Heart left ventricle (tissue), 16 donors: ENCODE measurements around the gene CDC42EP3. TPM values are rescaled to one million over a fixed set of nuclear protein-coding genes. Genes with fewer than 3 reads are reported as not detected.

Source experiments
- ATAC-seq, 4 donors: fragments of 200-7000 bp; cut with Tn5 transposase; one replicate each; pipeline ENCODE4 v1.9.1; 2020 to 2022; ENCODE audit warnings: moderate library complexity in 4 of 4, mild to moderate bottlenecking in 3 of 4, moderate number of reproducible peaks in 1 of 4
- DNase-seq, 5 donors: peaks; one replicate each; pipeline ENCODE4 v3.0.0-alpha.2; 2020
- H3K27ac ChIP-seq, 12 donors: fragments of 200-600 bp; sonication (generic) in 4 of 12; one replicate each; pipeline versions ENCODE4 v1.5.0 to v1.8.0; 2016 to 2022; ENCODE audit warnings: mild to moderate bottlenecking in 2 of 12
- H3K27me3 ChIP-seq, 9 donors: fragments of 200-600 bp; sonication (generic) in 2 of 9; one replicate each; pipeline versions ENCODE4 v1.5.1 to v1.8.0; 2016 to 2022; ENCODE audit warnings: mild to moderate bottlenecking in 3 of 9
- H3K36me3 ChIP-seq, 9 donors: fragments of 200-600 bp; sonication (generic) in 2 of 9; one replicate each; pipeline versions ENCODE4 v1.5.0 to v1.8.0; 2018 to 2022; ENCODE audit warnings: mild to moderate bottlenecking in 2 of 9
- H3K4me1 ChIP-seq, 12 donors: fragments of 200-600 bp; sonication (generic) in 4 of 12; one replicate each; pipeline versions ENCODE4 v1.5.0 to v1.8.0; 2016 to 2022; ENCODE audit warnings: mild to moderate bottlenecking in 3 of 12
- H3K4me3 ChIP-seq, 12 donors: fragments of 200-600 bp; sonication (generic) in 4 of 12; one replicate each; pipeline versions ENCODE4 v1.5.0 to v1.8.0; 2017 to 2022; ENCODE audit warnings: mild to moderate bottlenecking in 9 of 12, moderate library complexity in 4 of 12
- H3K9me3 ChIP-seq, 12 donors: fragments of 200-600 bp; sonication (generic) in 4 of 12; one replicate each; pipeline versions ENCODE4 v1.5.0 to v1.8.0; 2016 to 2022; ENCODE audit warnings: mild to moderate bottlenecking in 1 of 12
- POLR2A ChIP-seq, 2 donors: fragments of 450-650 bp; IDR thresholded peaks; one replicate each; pipeline ENCODE4 v1.6.1; 2017; ENCODE audit warnings: antibody characterized with exemption in 2 of 2, mild to moderate bottlenecking in 2 of 2, moderate library complexity in 2 of 2
- WGBS, 4 donors: extraction: QIAGEN DNeasy Blood & Tissue Kit in 2 of 4; methylation state at CpG; one replicate each; pipeline versions ENCODE4 v1.1.5 to v1.1.7; 2013 to 2018; 5-methylcytosine and 5-hydroxymethylcytosine counted together
- intact Hi-C, 10 donors: fragments of 100-400 bp; cut with DNase I; formaldehyde crosslinking; loops; one replicate each; pipeline versions ENCODE4 v1.11.1 to v1.14.2; 2022
- polyA plus RNA-seq, 2 donors: library from polyadenylated mRNA; stranded (reverse); fragments of 200-250 nt; gene quantifications; one replicate each; pipeline ENCODE4 v1.2.3, GENCODE V29; 2013
- total RNA-seq, 9 donors: library from RNA; depleted of rRNA in 2 of 9; stranded (reverse); fragments of >200 nt in 2 of 9; fragmentation: NEBNext Ultra II Directional in 3 of 9; extraction: Animal tissue kit (Norgen Biotek cat#: 25700) in 3 of 9; gene quantifications; one replicate each; pipeline versions ENCODE4 v1.1.0 to v1.2.4, GENCODE V29; 2016 to 2023
- TF ChIP-seq, protein P1 (sequence below), 12 donors: fragments of 200-600 bp; sonication (generic) in 4 of 12; IDR thresholded peaks; one replicate each; pipeline versions ENCODE4 v1.5.0 to v1.8.0; 2018 to 2022; ENCODE audit warnings: antibody characterized with exemption in 12 of 12, mild to moderate bottlenecking in 5 of 12
- donor health status: ischemic (EF 13 %, LVEDD 7.1; RV severe dilation, severe dysfunction).
- donor health status: healthy with polysubstance abuse.
- donor health status: DM: no; HTN: yes; CAD: no.
- donor health status: DM: no; HTN: no; CAD: no.
- donor health status: ischemic (EF 25% LVEDD 6.9; RV normal size, moderate dysfunction).
- donor health status: ischemic (EF 25% LVEDD 5.7; RV mildly dilated, moderate dysfunction).
- donor health status: healthy.
- donor health status: DM: yes; HTN: yes; CAD: no.
- donor health status: ischemic (EF 35%, LVEDD 5.7; RV mildly dilated, moderate dysfunction).
- donor health status: nonischemic (EF 11% LVEDD 7.7; RV severe dilation, severe dysfunction).
- donor health status: DM: yes; HTN: yes; CAD: no.
- donor health status: PGD.
- donor health status: ischemic (EF 29% LVEDD 5.4; RV normal size, mild dysfunction).
- donor health status: nonischemic (EF 23%, LVEDD 6.1; RV moderate dilation, normal function).

Gene CDC42EP3
- total and polyA plus RNA-seq, 11 donors, result 32.5 to 189 (median 111) TPM

DNA sequence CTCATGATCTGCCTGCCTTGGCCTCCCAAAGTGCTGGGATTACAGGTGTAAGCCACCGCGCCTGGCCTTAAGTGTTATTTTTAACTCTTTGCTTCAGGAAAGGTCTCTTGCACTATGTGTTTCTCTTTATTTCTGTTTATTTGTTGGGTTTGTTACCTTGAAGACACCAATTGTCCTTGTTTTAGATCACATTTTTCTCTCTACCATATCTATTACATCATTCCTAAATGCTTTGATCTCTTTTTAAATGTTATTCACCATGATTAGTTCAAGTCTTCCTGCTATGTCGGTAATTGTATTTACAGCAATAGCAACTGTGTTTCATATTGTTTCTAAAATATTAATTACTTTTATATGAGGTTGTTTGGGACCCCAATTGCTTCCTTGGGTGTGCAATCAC is 77.7 kb downstream of the CDC42EP3 start:
- no peak for TF ChIP-seq POLR2A (IDR thresholded peaks at IDR 0.05)
- TF ChIP-seq, protein P1, sequence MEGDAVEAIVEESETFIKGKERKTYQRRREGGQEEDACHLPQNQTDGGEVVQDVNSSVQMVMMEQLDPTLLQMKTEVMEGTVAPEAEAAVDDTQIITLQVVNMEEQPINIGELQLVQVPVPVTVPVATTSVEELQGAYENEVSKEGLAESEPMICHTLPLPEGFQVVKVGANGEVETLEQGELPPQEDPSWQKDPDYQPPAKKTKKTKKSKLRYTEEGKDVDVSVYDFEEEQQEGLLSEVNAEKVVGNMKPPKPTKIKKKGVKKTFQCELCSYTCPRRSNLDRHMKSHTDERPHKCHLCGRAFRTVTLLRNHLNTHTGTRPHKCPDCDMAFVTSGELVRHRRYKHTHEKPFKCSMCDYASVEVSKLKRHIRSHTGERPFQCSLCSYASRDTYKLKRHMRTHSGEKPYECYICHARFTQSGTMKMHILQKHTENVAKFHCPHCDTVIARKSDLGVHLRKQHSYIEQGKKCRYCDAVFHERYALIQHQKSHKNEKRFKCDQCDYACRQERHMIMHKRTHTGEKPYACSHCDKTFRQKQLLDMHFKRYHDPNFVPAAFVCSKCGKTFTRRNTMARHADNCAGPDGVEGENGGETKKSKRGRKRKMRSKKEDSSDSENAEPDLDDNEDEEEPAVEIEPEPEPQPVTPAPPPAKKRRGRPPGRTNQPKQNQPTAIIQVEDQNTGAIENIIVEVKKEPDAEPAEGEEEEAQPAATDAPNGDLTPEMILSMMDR (IDR thresholded peaks at IDR 0.05), result no peak
- Histone ChIP-seq H3K4me3 (no peak overlapping the region), H3K36me3 (no peaks in the 10 kb centered on the region), H3K27ac (no peak overlapping the region), H3K9me3 (peaks cover 0 to 23% (median 4%) of the 10 kb centered on the region in 12 donors), H3K4me1 (peaks cover 0 to 19% (median 3%) of the 10 kb centered on the region in 12 donors), H3K27me3 (no peaks in the 10 kb centered on the region)
- no peak for DNase-seq
- 56 to 74% (median 59%) methylated on average over 3 of the region's 3 CpGs for WGBS, 4 donors
- ATAC-seq, result no peak
- intact Hi-C loops, result loop anchor here in 1 of 10 donors (5.0 kb wide), 1 partner anchor 59 kb away; no protein-coding TSS in a partner anchor

DNA sequence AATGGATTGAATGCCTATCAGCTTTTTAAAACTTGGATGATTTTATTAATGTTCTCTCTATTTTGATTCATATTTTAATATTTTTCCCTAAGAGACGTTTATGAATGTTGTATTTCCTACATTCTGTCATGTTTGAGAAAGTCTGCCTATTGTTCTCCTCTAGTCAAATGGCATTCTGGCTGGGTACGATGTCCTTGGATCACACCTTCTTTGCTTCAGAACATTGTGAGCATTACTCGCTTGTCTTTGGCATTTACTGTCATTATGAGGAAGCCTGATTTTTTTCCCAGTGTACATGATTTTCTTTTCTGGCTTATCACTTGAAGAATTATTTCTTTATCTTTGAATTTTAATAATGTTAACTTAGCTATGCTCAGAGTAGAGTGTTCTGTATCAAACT is 78.4 kb downstream of the CDC42EP3 start:
- H3K4me3 ChIP-seq, result no peak overlapping the region
- H3K36me3 ChIP-seq, result no peaks in the 10 kb centered on the region
- peaks cover 0 to 24% (median 3%) of the 10 kb centered on the region in 12 donors for H3K4me1 ChIP-seq
- ATAC-seq, result peak in 1 of 4 donors; percentile 58
- intact Hi-C loops, result loop anchor here in 1 of 10 donors (5.0 kb wide), 1 partner anchor 59 kb away; no protein-coding TSS in a partner anchor
- TF ChIP-seq, protein P1 (IDR thresholded peaks at IDR 0.05), result no peak
- TF ChIP-seq POLR2A (IDR thresholded peaks at IDR 0.05), result no peak
- no peak for DNase-seq
- H3K27me3 ChIP-seq, result no peaks in the 10 kb centered on the region
- H3K27ac ChIP-seq, result no peak overlapping the region
- WGBS, 4 donors, result 37 to 59% (median 43%) methylated on average over 3 of the region's 3 CpGs
- peaks cover 0 to 23% (median 4%) of the 10 kb centered on the region in 12 donors for H3K9me3 ChIP-seq
